Motor neuron (in vitro differentiated cells): ENCODE results near the gene FXR2. TPM values are rescaled to one million over a fixed set of nuclear protein-coding genes. Genes with fewer than 3 reads are reported as not detected.

Experiments
- total RNA-seq, 8 experiments: library from RNA; unstranded; fragments of 300-600 nt; gene quantifications; 2 replicates each; pipeline versions ENCODE4 v1.2.3 to v1.2.4, GENCODE V29; 2022

The FXR2 gene
- total RNA-seq, 8 experiments from 2014 or later: 33.0 to 53.4 (median 46.1) TPM

Other genes with a start within 250 kb of the FXR2 start
- gene TNK1, start 233.8 kb downstream of the FXR2 start, total RNA-seq: 1 to 10 TPM; 1.3 to 8.6 (median 2.4) TPM
- gene PLSCR3, start 220.4 kb downstream of the FXR2 start, total RNA-seq: 10 to 100 TPM in 4 of 8 experiments, 1 to 10 TPM in 4; 3.8 to 24.8 (median 12.4) TPM
- gene TMEM256, start 210.8 kb downstream of the FXR2 start, total RNA-seq: 100 to 1,000 TPM in 7 of 8 experiments, 10 to 100 TPM in 1; 50.7 to 141 (median 111) TPM
- gene NLGN2, start 207.1 kb downstream of the FXR2 start, total RNA-seq: 10 to 100 TPM in 7 of 8 experiments, 1 to 10 TPM in 1; 3.7 to 27.8 (median 18.1) TPM
- gene SPEM1, start 194.6 kb downstream of the FXR2 start, total RNA-seq: under 1 TPM in 1 of 8 experiments, not detected in 7; 1.00 TPM
- gene SPEM2, start 189.3 kb downstream of the FXR2 start, total RNA-seq: under 1 TPM in 3 of 8 experiments, not detected in 5; 0.24 to 0.43 (median 0.40) TPM
- gene SPEM3, start 186.0 kb downstream of the FXR2 start, total RNA-seq: 1 to 10 TPM in 1 of 8 experiments, under 1 TPM in 5, not detected in 2; 0.13 to 1.0 (median 0.32) TPM
- gene TMEM102, start 179.5 kb downstream of the FXR2 start, total RNA-seq: 1 to 10 TPM in 6 of 8 experiments, under 1 TPM in 2; 0.33 to 5.4 (median 1.7) TPM
- 10 to 100 TPM in 4 of 8 experiments, 1 to 10 TPM in 2, under 1 TPM in 2; 0.61 to 17.4 (median 7.1) TPM for gene FGF11, start 175.4 kb downstream of the FXR2 start, total RNA-seq
- 10 to 100 TPM in 1 of 8 experiments, 1 to 10 TPM in 7; 2.2 to 13.0 (median 8.0) TPM for gene CHRNB1, start 169.8 kb downstream of the FXR2 start, total RNA-seq
- gene ZBTB4, start 135.3 kb downstream of the FXR2 start, total RNA-seq: 10 to 100 TPM in 7 of 8 experiments, 1 to 10 TPM in 1; 9.8 to 36.2 (median 13.4) TPM
- gene SLC35G6, start 133.5 kb downstream of the FXR2 start, total RNA-seq: 1 to 10 TPM in 4 of 8 experiments, under 1 TPM in 4; 0.49 to 1.9 (median 0.86) TPM
- 100 to 1,000 TPM in 2 of 8 experiments, 10 to 100 TPM in 6; 26.0 to 137 (median 43.8) TPM for gene POLR2A, start 130.5 kb downstream of the FXR2 start, total RNA-seq
- gene TNFSF12, start 65.8 kb downstream of the FXR2 start, total RNA-seq: 1 to 10 TPM in 3 of 8 experiments, under 1 TPM in 4, not detected in 1; 0.22 to 2.9 (median 0.93) TPM
- 1 to 10 TPM; 1.2 to 8.1 (median 2.0) TPM for gene TNFSF13, start 56.1 kb downstream of the FXR2 start, total RNA-seq
- 10 to 100 TPM; 37.9 to 75.0 (median 50.2) TPM for gene SENP3, start 53.0 kb downstream of the FXR2 start, total RNA-seq
- 10 to 100 TPM in 1 of 8 experiments, 1 to 10 TPM in 4, under 1 TPM in 3; 0.58 to 15.7 (median 2.5) TPM for gene CD68, start 35.3 kb downstream of the FXR2 start, total RNA-seq
- 100 to 1,000 TPM in 1 of 8 experiments, 10 to 100 TPM in 7; 36.6 to 109 (median 71.4) TPM for gene MPDU1, start 31.0 kb downstream of the FXR2 start, total RNA-seq
- 1 to 10 TPM; 1.4 to 3.9 (median 2.2) TPM for gene SOX15, start 24.8 kb downstream of the FXR2 start, total RNA-seq
- gene SAT2, start 12.9 kb upstream of the FXR2 start, total RNA-seq: 100 to 1,000 TPM in 2 of 8 experiments, 10 to 100 TPM in 6; 66.9 to 115 (median 84.4) TPM
- 10 to 100 TPM in 1 of 8 experiments, 1 to 10 TPM in 4, under 1 TPM in 2, not detected in 1; 0.54 to 26.2 (median 1.7) TPM for gene SHBG, start 15.2 kb upstream of the FXR2 start, total RNA-seq
- gene ATP1B2, start 36.0 kb upstream of the FXR2 start, total RNA-seq: 10 to 100 TPM in 3 of 8 experiments, 1 to 10 TPM in 4, under 1 TPM in 1; 0.31 to 43.9 (median 8.4) TPM
- 100 to 1,000 TPM in 2 of 8 experiments, 10 to 100 TPM in 6; 11.6 to 136 (median 25.7) TPM for gene TP53, start 72.6 kb upstream of the FXR2 start, total RNA-seq
- 10 to 100 TPM in 7 of 8 experiments, 1 to 10 TPM in 1; 6.9 to 20.1 (median 13.2) TPM for gene WRAP53, start 73.6 kb upstream of the FXR2 start, total RNA-seq
- 100 to 1,000 TPM in 1 of 8 experiments, 10 to 100 TPM in 4, 1 to 10 TPM in 3; 1.2 to 490 (median 20.6) TPM for gene EFNB3, start 90.3 kb upstream of the FXR2 start, total RNA-seq
- gene DNAH2, start 102.8 kb upstream of the FXR2 start, total RNA-seq: 1 to 10 TPM in 2 of 8 experiments, under 1 TPM in 6; 0.25 to 4.4 (median 0.65) TPM
- gene KDM6B, start 219.3 kb upstream of the FXR2 start, total RNA-seq: 10 to 100 TPM in 5 of 8 experiments, 1 to 10 TPM in 3; 3.2 to 32.8 (median 12.5) TPM
- gene TMEM88, start 240.2 kb upstream of the FXR2 start, total RNA-seq: 10 to 100 TPM in 1 of 8 experiments, 1 to 10 TPM in 6, under 1 TPM in 1; 0.51 to 18.5 (median 4.1) TPM
- 100 to 1,000 TPM; 105 to 221 (median 145) TPM for gene NAA38, start 242.7 kb upstream of the FXR2 start, total RNA-seq
- gene CYB5D1, start 243.1 kb upstream of the FXR2 start, total RNA-seq: 10 to 100 TPM; 12.2 to 28.0 (median 16.9) TPM